Skeletal muscle tissue (tissue), 4 donors: ENCODE results near the gene PCBP4. TPM values are rescaled to one million over a fixed set of nuclear protein-coding genes. Genes with fewer than 3 reads are reported as not detected.
A peak's percentile ranks its signal among the peaks of the same experiment; 100 is the strongest.

ENCODE experiments used
- H3K27ac ChIP-seq: one replicate; pipeline ENCODE4 v1.7.0; 2013; ENCODE audit warnings: mild to moderate bottlenecking, low read depth, low read length, inconsistent platforms
- H3K27me3 ChIP-seq, 3 donors: one replicate each; pipeline ENCODE4 v1.7.0; 2013; ENCODE audit warnings: low read length in 3 of 3; ENCODE audit not compliant: control insufficient read depth in 3 of 3, insufficient read depth in 3 of 3
- H3K36me3 ChIP-seq, 3 donors: one replicate each; pipeline ENCODE4 v1.7.0; 2013; ENCODE audit warnings: low read length in 3 of 3; ENCODE audit not compliant: control insufficient read depth in 3 of 3, insufficient read depth in 3 of 3
- H3K4me1 ChIP-seq, 3 donors: one replicate each; pipeline ENCODE4 v1.7.0; 2013; ENCODE audit warnings: low read length in 3 of 3, mild to moderate bottlenecking in 3 of 3; ENCODE audit not compliant: control insufficient read depth in 3 of 3, insufficient read depth in 3 of 3
- H3K4me3 ChIP-seq, 3 donors: one replicate each; pipeline ENCODE4 v1.7.0; 2013; ENCODE audit warnings: low read length in 3 of 3
- H3K9ac ChIP-seq, 3 donors: one replicate each; pipeline ENCODE4 v1.7.0; 2013; ENCODE audit warnings: low read length in 3 of 3, mild to moderate bottlenecking in 3 of 3, moderate library complexity in 2 of 3, low read depth in 1 of 3
- H3K9me3 ChIP-seq, 3 donors: one replicate each; pipeline ENCODE4 v1.7.0; 2013; ENCODE audit warnings: low read length in 3 of 3; ENCODE audit not compliant: control insufficient read depth in 3 of 3
- total RNA-seq: library from RNA; depleted of rRNA; stranded (reverse); fragments of >200 nt; gene quantifications from one replicate; pipeline ENCODE4 v1.2.3, GENCODE V29; 2014
- donor health status: Osteomylitis.

The PCBP4 gene
- total RNA-seq, 1 donor from 2014 or later, result 33.4 TPM

DNA sequence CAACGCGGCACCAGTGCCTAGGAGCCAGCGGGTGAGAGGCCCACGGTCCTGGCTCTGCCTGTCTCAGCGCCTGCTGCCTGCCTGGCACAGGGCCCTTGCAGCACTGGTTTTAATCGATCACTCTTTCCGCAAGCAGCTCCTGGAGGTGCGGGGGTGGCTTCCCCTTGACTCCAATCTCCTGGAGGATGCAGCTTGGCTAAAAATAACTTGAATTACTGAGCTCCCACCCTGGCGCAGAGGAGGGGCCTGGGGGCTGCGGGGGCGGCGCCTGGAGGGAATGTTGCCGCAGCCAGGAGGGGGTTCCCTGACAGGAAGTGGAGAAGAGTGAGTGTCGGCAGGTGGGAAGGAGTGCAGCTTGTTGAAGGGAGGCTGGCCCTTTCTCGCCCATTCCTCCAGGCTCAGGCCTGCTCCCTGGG, 38.3 kb upstream of the PCBP4 start:
- Histone ChIP-seq H3K4me3 (peak overlapping the region in 1 of 3 donors; percentile 41), H3K9ac (peak overlapping the region in 2 of 3 donors; percentile 51 to 60), H3K36me3 (no peaks in the 10 kb centered on the region), H3K27ac (no peak overlapping the region), H3K27me3 (no peaks in the 10 kb centered on the region), H3K9me3 (no peaks in the 10 kb centered on the region), H3K4me1 (peaks cover 40 to 47% (median 46%) of the 10 kb centered on the region in 3 donors)

GRCh38 chr3:52004906-52005395, 37.7 kb upstream of the PCBP4 start:
- Histone ChIP-seq H3K9me3 (no peaks in the 10 kb centered on the region), H3K4me3 (peak overlapping the region in 1 of 3 donors; percentile 41), H3K4me1 (peaks cover 40 to 47% (median 46%) of the 10 kb centered on the region in 3 donors), H3K36me3 (no peaks in the 10 kb centered on the region), H3K27ac (no peak overlapping the region), H3K9ac (peak overlapping the region; percentile 2 to 60 (median 51)), H3K27me3 (no peaks in the 10 kb centered on the region)

DNA sequence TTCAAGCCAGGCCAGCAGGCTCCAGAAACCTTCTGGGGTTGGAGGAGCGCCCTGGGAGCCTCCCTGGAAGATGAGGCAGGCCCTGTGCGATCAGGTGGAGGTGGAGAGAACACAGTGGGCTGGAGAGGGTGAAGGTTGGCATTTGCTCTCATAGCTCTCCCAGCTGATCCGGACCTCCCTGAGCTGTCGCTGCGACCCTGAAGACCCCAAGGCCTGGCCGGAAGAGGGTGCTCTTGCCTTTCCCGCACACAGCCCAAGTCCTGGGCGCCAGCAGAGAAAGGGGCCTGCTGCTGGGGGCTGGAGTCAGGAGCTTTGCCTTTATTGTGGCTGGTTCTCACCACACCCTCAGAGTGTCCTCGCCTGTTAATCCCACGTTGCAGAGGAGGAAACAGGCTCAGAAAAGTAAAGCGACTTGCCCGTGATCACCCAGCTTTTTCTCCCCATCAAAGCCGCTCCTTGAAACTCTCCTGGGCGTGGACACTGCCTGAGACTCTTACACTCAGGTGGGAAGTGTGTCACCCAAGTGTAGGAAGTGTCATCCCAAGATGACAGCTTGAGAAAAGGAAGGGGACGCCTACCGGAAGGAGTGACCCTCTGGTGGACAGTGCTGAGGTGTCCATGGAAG, 37.0 kb upstream of the PCBP4 start:
- Histone ChIP-seq H3K27me3 (no peaks in the 10 kb centered on the region), H3K27ac (no peak overlapping the region), H3K4me1 (peaks cover 40 to 47% (median 43%) of the 10 kb centered on the region in 3 donors), H3K36me3 (no peaks in the 10 kb centered on the region), H3K4me3 (peak overlapping the region in 1 of 3 donors; percentile 22), H3K9ac (peak overlapping the region in 1 of 3 donors; percentile 60), H3K9me3 (no peaks in the 10 kb centered on the region)

- Histone ChIP-seq H3K9me3 (no peaks in the 10 kb centered on the region), H3K36me3 (no peaks in the 10 kb centered on the region), H3K4me3 (no peak overlapping the region), H3K27ac (no peak overlapping the region), H3K4me1 (peaks cover 40 to 46% (median 42%) of the 10 kb centered on the region in 3 donors), H3K9ac (no peak overlapping the region), H3K27me3 (no peaks in the 10 kb centered on the region)
These were observed 35.5 kb upstream of the PCBP4 start for GRCh38 chr3:52002748-52003147.

- no peak overlapping the region for H3K9ac ChIP-seq
- peaks cover 28 to 35% (median 31%) of the 10 kb centered on the region in 3 donors for H3K4me1 ChIP-seq
- no peaks in the 10 kb centered on the region for H3K36me3 ChIP-seq
- no peak overlapping the region for H3K4me3 ChIP-seq
- no peak overlapping the region for H3K27ac ChIP-seq
- H3K27me3 ChIP-seq, result no peaks in the 10 kb centered on the region
- no peaks in the 10 kb centered on the region for H3K9me3 ChIP-seq
These were observed 34.3 kb upstream of the PCBP4 start for GRCh38 chr3:52001443-52001974.

- no peaks in the 10 kb centered on the region for H3K9me3 ChIP-seq
- H3K27ac ChIP-seq, result no peak overlapping the region
- H3K4me3 ChIP-seq, result no peak overlapping the region
- H3K27me3 ChIP-seq, result no peaks in the 10 kb centered on the region
- peaks cover 17 to 25% (median 20%) of the 10 kb centered on the region in 3 donors for H3K4me1 ChIP-seq
- peaks cover 0 to 5% (median under 1%) of the 10 kb centered on the region in 3 donors for H3K36me3 ChIP-seq
- no peak overlapping the region for H3K9ac ChIP-seq
These were observed 32.6 kb upstream of the PCBP4 start for GRCh38 chr3:51999846-52000245.

GRCh38 chr3:51998774-51999173, 31.5 kb upstream of the PCBP4 start:
- Histone ChIP-seq H3K27ac (no peak overlapping the region), H3K4me1 (peaks cover 16 to 25% (median 18%) of the 10 kb centered on the region in 3 donors), H3K9me3 (no peaks in the 10 kb centered on the region), H3K4me3 (no peak overlapping the region), H3K36me3 (peaks cover 10 to 12% (median 11%) of the 10 kb centered on the region in 3 donors), H3K9ac (no peak overlapping the region), H3K27me3 (no peaks in the 10 kb centered on the region)

DNA sequence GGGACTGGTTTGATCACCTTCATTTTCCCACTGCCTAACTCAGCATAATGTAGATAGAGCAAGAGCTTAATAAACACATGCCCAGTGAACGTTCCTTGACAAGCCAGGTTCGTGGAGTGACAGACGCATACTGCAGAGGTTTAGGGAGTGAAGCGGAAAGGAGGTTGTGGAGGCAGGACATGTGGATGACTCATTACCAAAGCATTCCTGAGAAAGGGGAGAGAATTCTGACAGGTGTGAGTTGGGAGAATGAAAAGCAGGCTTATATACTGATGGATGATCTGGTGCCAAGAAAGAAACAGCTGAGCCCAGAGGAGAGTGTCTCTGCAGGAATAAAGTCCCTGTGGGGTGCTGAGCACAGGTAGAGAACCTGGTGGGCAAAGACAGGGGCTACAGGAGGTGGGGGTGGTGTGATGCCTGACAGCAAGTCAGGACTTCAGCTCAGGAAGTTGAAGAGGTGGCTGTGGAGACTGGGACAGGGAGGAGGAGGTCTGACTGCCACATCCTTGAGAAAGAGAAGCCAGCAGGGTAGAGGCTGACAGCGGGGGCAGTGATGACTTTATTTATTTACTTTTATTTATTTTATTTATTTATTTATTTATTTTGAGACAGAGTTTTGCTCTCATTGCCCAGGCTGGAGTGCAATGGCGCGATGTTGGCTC, 30.8 kb upstream of the PCBP4 start:
- Histone ChIP-seq H3K4me1 (peaks cover 16 to 30% (median 21%) of the 10 kb centered on the region in 3 donors), H3K4me3 (no peak overlapping the region), H3K27me3 (no peaks in the 10 kb centered on the region), H3K36me3 (peaks cover 10 to 14% (median 13%) of the 10 kb centered on the region in 3 donors), H3K9me3 (no peaks in the 10 kb centered on the region), H3K9ac (no peak overlapping the region), H3K27ac (no peak overlapping the region)

- Histone ChIP-seq H3K4me3 (no peak overlapping the region), H3K27ac (no peak overlapping the region), H3K9me3 (no peaks in the 10 kb centered on the region), H3K27me3 (no peaks in the 10 kb centered on the region), H3K9ac (no peak overlapping the region), H3K36me3 (peaks cover 16 to 21% (median 18%) of the 10 kb centered on the region in 3 donors), H3K4me1 (peaks cover 17 to 36% (median 27%) of the 10 kb centered on the region in 3 donors)
These were observed 29.9 kb upstream of the PCBP4 start for GRCh38 chr3:51997172-51997571.
